GM11168 (cell line): ENCODE data around the gene KCTD5.
"Not testable (repeated sequence)": the region's sequence is repeated elsewhere in the genome, so short reads cannot be mapped to it uniquely, and the experiment has no call there.

ENCODE experiments used
- in situ Hi-C: fragments of 300-500 bp; cut with MboI; formaldehyde crosslinking; loops from one replicate; pipeline ENCODE4 v1.12.0; 2022; ENCODE audit warnings: low sequenced_read_pairs; ENCODE audit not compliant: unreplicated experiment

KCTD5 gene

DNA sequence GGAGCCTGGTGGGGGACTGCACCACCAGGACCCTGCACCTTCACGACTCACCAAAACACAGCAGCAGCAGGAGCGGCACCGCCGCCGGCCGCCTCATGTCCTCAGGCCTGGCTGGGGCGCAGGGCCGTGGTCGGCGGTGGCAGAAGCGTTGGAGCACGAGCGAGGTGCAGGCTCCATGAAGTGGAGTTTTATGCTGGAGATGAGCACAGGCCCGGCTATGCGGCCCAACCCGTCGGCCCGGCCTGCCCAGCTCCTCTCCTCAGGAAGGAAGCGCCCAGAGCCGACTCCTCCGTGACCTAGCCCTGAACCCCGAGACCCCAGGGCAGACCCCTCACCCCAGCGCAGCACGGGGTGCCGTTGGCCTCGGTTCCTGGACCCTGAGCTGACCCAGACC is 37.7 kb downstream of the KCTD5 start, which contains the start of gene PRSS27:
PRSS27 (minus strand) TSS at position 161 of the 394 bp plus-strand sequence; CDS start at position 97, 64 bp downstream.
- in situ Hi-C loops = no loop called here

DNA sequence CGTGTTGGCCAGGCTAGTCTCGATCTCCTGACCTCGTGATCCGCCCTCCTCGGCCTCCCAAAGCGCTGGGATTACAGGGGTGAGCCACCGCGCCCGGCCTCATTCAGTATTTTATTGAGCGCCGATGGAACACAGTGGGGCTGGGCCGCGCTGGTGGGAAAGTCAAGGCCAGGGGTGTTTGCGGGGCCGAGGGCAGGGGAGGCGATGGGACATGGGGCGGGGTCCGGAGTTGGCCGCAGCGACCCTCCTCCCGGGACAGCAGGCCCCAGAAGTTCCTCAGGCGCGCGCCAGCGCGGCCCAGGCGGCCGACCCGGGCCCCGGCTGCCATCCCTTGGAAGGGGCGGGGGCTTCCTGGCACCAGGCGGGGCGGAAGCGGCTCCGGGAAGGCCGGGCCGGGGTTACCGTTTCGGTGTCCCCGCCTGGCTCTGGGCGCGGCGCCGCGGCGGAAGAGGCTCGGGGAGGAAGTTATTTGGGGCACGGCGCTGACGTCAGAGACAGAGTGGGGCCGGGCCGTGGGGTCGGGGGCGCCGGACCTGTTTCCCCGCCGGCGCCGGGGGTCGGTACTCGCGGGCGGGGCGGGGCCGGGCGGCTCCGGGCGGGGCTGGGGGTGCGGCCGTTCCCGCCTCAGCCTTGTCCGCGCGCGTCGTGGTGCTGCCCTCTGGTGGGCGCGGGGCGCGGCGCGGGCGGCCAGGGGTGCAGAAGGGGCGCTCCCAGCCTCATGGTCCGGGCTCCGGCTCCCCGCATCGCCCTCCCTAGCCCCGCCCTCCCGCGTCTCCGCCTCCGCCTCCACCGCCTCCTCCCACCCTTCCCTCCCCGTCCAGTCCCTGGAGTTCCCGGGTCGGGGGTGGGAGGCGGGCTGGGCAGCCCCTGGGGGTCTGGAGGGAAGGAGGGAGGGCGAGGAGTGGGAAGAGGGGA is 38.7 kb downstream of the KCTD5 start:
- in situ Hi-C loops = no loop called here

DNA sequence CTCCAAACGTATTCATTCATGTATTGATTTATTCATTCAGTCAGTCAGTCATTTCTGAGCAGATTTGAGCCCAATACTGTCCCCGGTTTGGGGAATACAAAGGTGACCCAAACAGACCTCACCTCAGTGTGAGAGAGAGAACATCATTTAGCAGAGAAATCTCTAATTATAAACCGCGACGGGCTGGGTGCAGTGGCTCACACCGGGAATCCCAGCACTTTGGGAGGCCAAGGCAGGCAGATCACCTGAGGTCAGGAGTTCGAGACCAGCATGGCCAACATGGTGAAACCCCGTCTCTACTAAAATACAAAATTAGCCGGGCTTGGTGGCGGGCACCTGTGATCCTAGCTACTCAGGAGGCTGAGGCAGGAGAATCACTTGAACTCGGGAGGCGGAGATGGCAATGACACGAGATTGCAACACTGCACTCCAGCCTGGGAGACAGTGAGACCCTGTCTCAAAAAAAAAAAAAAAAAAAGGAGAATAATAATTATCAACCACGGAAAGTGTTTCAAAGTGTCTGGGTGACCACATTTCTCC is 39.4 kb downstream of the KCTD5 start:
- in situ Hi-C loops = not testable (repeated sequence)

DNA sequence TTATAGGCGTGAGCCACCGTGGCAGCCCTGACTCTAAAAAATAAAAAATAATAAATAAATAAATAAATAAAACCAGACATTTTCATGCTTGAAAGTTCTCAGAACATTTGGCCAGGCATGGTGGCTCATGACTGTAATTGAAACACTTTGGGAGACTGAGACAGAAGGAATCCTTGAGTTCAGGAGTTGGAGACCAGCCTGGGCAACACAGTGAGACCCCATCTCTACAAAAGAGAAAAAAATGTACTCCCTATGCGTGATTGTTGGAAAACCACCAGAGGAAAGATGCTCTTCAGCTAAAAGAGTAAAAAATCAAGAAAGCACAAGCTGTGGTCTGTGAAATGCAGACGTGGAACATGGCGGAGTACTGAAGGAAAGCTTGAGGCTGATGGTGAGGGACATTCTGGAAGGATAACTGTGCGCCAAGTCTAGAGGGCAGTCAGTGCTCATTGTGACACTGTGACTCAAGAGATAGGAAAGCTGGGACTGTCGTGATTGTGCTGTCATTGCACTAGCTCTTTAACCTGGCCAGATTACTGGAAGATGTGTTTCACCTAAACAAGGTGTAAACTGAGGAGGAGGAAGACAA is 41.9 kb downstream of the KCTD5 start:
- in situ Hi-C loops = no loop called here

DNA sequence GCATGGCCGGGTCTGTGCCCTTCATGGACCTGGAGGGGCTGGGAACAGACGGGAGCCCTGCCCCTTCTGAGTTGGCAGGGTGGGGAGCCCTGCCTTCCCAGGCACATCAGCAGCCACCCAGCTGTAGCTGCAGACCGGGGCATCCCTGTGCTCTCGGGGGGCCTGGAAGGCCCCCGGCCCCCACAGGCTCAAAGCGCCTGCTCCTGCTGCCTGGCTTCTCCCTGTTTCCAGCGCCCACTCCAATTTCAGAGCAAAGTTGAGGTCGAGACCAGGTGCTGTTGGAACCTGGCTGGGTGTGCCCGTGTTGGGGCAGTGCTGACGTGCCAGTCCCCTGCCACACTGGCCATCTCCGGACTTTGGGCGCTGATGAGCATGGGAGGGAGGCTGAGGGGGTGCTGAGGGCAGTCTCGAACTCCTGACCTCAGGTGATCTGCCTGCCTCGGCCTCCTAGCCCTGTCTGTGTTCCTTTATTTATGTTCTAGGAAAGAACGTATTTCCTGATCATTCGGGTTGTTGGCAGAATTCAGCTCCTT is 42.6 kb downstream of the KCTD5 start:
- in situ Hi-C loops = no loop called here

DNA sequence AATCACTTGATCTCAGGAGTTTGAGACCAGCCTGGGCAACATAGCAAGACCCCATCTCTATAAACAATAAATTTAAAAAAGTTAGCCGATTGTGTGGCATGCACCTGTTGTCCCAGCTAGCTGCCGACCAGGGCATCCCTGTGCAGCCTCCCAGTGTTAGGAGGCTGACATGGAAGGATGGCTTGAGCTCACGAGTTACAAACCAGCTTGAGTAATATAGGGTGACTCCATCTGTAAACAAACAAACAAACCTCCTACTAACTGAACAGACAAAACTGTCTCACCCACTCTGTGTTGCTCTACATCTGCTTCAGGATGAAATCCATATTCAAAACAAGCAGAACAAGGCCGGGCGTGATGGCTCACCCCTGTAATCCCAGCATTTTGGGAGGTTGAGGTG is 44.6 kb downstream of the KCTD5 start:
- in situ Hi-C loops = no loop called here

DNA sequence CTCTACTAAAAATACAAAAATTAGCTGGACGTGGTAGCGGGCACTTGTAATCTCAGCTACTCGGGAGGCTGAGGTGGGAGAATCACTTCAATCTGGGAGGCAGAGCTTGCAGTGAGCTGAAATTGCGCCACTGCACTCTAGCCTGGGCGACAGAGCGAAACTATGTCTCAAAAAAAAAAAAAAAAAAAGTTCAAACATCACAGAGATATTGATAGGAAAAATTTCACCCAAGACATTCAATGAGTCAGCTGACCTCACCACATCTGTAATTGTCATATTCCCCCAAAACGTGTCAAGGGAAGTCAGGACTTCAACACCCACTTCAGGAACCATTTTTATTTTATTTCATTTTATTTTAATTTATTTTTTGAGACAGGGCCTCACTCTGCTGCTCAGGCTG is 45.7 kb downstream of the KCTD5 start:
- in situ Hi-C loops = no loop called here

DNA sequence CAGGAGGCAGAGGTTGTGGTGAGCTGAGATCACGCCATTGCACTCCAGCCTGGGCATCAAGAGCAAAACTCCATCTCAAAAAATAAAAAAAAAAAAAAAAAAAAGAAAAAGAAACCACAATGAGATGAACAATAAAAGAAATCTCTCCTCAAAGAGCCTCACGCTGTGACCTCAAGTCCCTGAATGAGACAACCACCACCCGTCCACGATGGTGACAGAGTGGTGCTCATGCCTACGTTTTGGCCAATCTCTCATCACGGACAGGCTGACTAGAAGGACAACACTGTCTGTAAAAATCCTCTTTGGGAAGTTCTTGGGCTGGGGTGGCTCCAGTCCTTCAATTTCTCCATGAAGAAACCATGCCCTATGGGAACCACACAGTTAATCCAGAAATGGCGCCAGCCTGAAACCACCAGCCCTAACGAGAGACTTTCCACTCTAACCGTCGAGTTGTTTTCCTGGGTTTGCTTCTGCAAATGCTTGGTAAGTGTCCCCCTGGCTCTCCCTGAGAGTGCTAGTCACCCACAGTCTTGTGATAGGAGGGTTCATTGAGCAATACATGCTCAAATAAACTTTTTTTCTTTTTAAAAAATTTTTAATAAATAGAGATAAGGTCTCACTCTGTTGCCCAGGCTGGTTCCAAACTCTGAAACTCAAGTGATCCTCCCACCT is 52.7 kb downstream of the KCTD5 start:
- in situ Hi-C loops = no loop called here

DNA sequence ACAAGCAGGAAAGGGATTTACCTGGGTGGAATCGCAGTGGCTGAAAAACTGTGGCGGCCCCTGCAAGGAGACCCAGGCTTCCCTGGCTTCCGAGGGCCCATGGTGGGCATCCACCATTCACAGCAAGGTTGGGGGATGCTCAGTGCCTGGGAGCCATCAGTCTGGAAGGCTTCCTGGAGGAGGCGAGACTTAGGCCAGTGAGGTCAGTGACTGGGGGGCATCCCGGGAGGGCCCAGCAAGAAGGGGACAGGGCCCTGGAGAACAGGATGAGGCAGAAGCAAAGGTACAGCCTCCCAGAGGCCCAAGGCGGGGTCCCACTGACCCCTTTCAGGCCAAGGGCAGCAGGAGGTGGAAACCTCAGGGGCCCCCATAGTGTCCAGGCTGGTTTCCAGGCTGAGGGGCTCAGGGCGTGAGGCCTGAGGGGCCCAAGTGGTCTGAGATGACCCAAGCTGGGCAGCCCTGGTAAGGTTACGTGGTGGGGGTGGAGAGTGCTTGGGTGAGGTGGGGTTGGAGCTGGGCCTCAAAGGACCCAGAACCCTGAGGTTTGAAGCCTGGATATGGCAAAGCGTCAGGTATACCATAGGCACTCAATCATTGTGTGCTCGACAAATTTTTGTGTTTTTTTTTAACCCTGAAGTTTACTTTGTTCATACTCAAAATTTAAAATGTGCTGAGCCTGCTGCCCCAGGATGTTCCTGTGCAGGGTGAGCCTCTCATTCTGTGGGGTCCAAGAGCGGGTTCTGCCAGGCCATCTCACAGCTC is 54.3 kb downstream of the KCTD5 start:
- in situ Hi-C loops = no loop called here

DNA sequence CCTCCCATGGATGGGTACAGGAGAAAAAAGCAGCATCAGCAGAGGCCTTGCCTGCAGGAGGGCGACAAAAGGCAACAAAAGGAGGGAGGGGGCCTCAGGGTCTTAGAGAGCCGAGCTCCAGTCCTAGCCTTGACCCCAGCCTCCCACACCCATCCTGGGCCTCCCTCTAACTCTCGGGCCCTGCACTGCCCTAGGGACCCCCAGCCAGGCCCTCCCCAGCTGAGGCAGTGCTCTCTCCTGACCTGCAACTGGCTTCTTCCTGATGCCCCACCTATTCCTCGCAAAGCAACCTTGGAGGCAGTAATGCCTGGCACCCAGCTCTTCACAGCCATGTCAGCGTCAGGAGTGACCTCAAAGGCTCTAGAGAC is 54.9 kb downstream of the KCTD5 start:
- in situ Hi-C loops = no loop called here

DNA sequence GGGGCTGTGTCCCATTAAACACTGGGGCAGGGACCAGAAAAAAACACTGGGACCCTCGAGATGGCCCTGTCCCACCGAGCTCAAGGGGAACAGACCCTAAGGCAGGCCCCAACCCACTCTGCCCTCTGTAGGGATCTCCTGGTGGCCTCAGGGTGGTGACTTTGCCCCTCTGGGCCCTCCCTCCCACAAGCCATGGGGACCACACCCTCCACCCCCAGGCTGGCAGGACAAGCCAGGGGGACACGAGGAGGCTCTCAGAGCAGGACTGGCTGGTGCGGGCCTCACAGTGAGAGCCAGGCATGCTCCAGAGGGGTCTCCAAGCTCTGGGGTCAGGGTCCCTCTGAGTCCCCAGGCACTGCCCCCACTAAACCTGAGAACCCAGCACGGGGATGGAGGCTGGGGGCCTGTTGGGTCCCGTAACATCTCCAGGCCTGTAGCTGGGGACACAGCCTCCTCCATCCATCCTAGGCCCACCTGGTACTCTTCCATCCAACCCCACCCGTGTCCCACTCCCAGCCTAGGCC is 55.6 kb downstream of the KCTD5 start:
- in situ Hi-C loops = no loop called here

DNA sequence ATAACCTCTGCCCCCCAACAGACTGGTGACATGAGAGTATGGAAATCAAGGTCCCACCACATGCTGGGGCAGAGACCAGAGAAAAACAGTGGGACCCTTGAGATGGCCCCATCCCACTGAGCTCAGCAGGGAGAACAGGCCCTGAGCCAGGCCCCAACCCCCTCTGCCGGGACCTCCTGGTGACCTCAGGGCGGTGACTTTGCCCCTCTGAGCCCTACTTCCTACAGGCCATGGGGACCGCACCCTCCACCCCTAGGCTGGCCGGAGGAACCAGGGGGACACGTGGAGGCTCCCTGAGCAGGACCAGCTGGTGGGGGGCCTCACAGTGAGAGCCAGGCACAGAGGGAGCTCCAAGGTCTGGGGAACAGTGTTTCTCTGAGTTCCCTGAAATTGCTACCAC is 56.3 kb downstream of the KCTD5 start:
- in situ Hi-C loops = no loop called here

DNA sequence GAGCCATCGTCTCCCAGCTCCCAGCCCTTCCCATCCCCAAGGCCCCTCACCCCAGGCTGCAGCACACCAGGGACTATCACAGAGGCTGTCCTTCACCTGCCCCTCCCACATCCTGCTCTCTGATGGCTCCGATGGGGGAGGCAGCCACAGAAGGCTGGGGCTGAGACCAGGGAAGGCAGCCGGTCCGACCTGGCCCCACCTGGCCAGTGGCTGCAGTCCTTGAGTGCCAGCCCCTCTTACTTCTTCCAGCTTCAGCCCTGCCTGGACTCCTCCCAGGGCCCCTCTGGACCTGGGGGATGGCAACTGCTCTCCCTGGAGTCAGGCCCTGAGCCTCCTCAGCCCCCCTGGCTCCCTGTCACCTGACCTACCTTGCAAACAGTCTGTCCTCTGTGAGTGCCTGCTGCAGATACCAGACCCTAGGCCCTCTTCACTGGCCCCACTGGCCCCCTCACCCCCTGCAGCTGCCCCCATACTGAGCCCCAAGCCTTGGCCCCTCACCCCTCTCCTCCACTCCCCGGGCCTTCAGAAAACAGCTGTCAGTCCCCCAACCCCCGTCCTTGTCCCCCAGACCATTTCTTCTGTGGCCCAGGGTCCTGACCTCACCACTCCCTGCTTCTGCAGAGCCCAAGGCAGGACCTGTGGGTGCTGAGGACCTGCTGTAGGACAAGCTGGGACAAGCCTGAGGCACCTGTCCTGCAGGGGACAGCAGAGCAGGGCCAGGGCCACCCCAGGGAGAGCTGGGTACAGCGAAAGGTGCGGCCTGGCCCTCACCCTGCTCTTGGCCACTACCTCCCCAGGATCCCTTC is 57.5 kb downstream of the KCTD5 start:
- in situ Hi-C loops = no loop called here

DNA sequence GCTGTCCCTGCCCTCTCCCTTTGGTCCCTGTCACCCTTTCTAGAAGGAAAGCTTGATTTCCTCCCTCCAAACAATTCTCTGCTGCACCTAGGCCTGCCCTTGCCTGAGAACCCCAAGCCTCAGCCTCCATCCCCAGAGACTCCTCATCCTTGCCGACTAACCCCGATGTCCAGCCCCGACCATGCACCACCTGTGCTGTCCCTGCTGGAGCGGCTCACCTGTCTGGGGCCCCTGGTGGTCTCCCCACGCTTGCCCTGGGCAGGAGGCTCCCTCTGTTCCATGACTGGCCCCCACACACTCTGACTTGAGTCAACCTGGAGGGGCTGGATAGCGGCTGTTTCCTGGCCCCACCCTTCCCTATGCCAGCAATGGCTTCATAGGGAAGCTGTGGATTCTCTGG is 58.2 kb downstream of the KCTD5 start:
- in situ Hi-C loops = no loop called here

DNA sequence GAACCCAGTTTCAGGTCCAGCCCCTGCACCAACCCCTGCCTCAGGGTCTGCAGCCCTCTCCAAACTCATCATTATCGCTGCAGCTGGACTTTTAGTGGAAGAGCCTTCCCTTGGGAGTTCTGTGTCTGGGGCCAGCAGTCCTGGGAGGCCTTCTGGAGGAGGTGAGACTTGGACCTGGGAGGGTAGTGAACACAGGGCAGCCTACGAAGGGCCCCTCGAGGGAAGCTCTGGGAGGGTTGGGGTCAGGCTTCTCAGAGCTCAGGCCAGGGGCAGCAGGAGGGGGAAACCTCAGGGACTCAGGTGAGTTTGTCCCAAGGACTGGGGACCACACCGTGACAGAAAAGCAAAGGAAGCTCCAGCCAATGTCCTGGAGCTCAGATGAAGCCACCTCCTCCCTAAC is 58.8 kb downstream of the KCTD5 start:
- in situ Hi-C loops = no loop called here

DNA sequence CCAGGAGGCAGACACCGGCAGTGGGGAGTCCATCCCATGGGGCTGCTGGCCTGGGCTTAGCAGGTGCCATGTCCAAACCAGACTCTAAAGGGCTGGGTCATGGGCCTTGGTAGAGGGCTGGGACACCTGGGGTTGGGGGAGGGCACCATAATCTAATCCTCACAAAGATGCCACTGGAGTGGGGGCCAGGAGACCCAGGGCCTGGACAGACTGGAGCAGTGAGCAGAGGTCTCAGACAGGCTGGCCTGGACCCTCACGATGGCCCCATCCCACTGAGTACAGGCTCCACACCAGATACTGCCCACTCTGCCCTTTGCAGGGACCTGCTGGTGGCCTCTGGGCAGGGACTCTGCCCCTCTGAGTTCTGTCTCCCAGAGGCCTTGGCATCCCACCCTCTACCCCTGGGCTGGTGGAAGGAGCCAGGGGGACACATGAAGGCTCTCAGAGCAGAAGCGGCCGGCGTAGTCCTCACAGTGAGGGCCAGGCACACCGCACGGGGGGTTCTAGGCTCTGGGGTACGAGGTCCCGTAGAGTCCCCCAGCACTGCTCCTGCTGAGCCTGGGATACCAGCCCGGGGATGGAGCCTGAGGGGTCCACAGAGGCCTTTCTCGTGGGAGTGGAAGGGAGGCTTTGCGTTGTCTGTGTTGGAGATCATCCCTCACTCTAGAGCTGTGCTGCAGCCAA is 60.1 kb downstream of the KCTD5 start:
- in situ Hi-C loops = no loop called here

DNA sequence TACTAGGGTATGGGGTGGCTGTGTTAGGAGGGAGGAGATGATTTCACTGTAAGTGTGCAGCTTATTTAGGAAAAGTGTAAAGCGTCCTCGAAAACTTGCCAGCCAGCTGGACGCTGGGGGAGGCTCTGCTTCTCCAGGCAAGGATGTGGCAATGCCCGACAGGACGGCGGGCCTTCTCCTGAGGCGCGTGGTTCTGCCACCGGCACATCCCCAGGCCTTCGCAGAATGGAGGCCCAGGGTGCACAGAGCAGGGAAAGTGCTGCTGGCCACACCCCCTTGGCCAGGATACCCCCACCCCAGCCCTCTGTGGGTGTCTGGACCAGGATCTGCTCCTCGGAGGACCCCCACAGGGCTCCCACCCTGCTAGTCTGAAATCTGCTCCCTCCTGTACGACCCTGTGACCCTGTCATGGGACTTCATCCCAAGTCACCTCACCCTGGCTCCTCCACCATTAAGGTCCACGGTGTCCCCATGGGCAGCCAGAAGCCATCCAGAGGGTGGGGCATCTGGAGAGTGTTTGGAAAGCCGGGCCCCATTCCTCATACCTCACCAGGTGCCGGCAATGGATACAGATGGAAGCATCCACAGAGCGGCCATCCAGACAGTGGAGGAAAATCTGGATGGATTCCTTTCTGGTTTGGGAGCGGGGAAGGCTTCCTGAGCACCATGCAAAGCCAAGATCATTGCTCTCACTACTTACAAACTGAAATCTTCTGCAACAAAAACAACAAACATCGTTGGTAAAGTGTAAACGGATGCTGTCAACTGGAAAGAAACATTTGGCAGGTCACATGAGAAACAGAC is 60.9 kb downstream of the KCTD5 start:
- in situ Hi-C loops = no loop called here

DNA sequence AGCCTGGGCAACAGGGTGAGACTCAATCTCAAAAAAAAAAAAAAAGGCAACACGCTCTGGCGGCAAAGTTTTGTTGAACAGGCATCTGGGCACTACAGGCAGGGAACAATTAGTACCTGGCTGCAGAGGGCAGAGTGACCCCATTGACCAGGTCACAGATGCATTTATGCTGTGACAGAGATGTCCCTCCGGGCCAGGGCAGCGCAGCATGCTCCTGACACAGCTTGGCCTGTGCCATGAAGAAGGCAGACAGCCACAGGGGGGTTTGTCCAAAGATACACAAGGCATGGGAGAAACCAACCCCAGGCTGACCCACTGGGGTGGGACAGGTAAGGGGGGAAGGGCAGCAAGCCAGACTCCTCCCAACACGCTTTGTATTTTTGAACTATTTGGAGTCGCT is 62.4 kb downstream of the KCTD5 start:
- in situ Hi-C loops = no loop called here
